Activated naive CD8-positive, alpha-beta T cell treated with anti-CD3 and anti-CD28 coated beads for 36 hours (primary cell): ENCODE data around the gene PLEK2. TPM values are rescaled to one million over a fixed set of nuclear protein-coding genes. Genes with fewer than 3 reads are reported as not detected.
A peak's percentile ranks its signal among the peaks of the same experiment; 100 is the strongest.
"Not testable (repeated sequence)": the region's sequence is repeated elsewhere in the genome, so short reads cannot be mapped to it uniquely, and the experiment has no call there.

Experiments
- DNase-seq: peaks from one replicate; pipeline ENCODE4 v3.0.0; 2021
- H3K27ac Mint-ChIP-seq: one replicate; pipeline ENCODE4 v1.8.0; 2022; ENCODE audit warnings: mild to moderate bottlenecking, moderate library complexity, mixed read lengths
- H3K27me3 Mint-ChIP-seq: one replicate; pipeline ENCODE4 v1.8.0; 2022; ENCODE audit warnings: mild to moderate bottlenecking, mixed read lengths
- H3K36me3 Mint-ChIP-seq: one replicate; pipeline ENCODE4 v1.8.0; 2021; ENCODE audit warnings: mild to moderate bottlenecking, mixed read lengths
- H3K4me1 Mint-ChIP-seq: one replicate; pipeline ENCODE4 v1.8.0; 2021; ENCODE audit warnings: mixed read lengths
- H3K4me3 Mint-ChIP-seq: one replicate; pipeline ENCODE4 v1.8.0; 2022; ENCODE audit warnings: mild to moderate bottlenecking, moderate library complexity, mixed read lengths
- H3K9me3 Mint-ChIP-seq: one replicate; pipeline ENCODE4 v1.8.0; 2022; ENCODE audit warnings: mixed read lengths
- total RNA-seq, 2 experiments: library from RNA; stranded (reverse); gene quantifications; one replicate each; pipeline ENCODE4 v1.2.3, GENCODE V29; 2021

Gene PLEK2
- total RNA-seq, result 1 to 10 TPM; 4.1 to 4.2 TPM

- no peaks in the 10 kb centered on the region for H3K9me3 Mint-ChIP-seq
- H3K36me3 Mint-ChIP-seq, result no peaks in the 10 kb centered on the region
- no peak within 1 kb of the TSS for H3K27ac Mint-ChIP-seq
- peak; percentile 61 for DNase-seq
- H3K4me3 Mint-ChIP-seq, result peak within 1 kb of the TSS; percentile 68
- H3K4me1 Mint-ChIP-seq, result peaks cover 15% of the 10 kb centered on the region
- peaks cover 11% of the 10 kb centered on the region for H3K27me3 Mint-ChIP-seq
Measured at GRCh38 chr14:67411820-67412421, at the start of gene PLEK2. PLEK2 (minus strand) TSS chr14:67412165; CDS start chr14:67412059, 106 bp downstream.

DNA sequence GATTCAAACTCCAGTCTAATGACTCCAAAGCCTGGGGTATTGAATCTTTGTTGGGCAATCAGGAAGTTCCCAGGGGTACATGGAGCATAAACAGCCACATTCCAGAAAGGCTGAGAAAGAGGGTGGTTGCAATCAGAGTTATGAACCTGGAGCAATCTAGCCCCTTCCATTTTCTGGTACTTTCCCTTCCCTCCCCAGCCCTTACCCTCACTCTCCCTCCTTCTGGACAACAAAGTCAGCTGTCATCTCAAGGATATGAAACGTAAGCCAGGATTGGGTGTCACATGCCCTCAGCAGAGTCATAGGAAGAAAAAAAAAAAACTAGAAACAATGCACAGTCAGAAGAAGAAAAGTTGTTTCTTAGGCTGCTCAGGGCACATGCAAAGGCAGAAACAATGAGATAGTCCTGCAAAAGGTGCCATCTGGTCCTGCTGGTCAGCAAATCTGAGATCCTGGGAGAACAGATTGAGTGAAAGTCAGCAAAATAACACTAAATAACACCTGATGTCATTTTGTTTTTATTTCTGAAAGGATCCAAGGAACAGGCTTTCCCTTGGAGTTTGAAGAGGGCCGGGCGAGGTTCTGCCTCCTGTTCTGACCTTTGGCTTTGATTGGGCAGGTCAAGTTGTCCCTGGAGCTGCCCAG is 49.5 kb upstream of the PLEK2 start:
- Mint-ChIP-seq H3K4me3 (no peak overlapping the region), H3K27ac (no peak overlapping the region), H3K4me1 (peaks cover 14% of the 10 kb centered on the region), H3K36me3 (no peaks in the 10 kb centered on the region), H3K9me3 (no peaks in the 10 kb centered on the region), H3K27me3 (no peaks in the 10 kb centered on the region)
- no peak for DNase-seq

DNA sequence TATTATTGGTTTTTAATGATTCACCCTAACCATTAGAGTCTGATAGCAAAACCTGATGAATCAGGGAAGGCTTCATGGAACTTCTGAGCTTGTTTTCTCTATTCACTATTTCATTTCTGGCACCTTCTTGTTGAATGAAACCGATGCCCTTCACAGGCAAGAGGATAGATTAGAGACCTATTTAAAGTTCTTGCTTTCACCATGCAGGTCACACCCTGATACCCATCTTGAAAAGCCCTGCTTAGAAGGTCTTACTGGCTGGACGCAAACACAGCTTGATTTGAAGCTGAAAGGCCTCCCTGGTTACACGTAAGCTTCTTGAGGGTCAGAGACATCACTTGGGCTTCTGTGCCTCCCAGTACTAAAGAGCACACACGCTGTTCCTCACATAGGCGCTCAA is 47.4 kb upstream of the PLEK2 start:
- no peaks in the 10 kb centered on the region for H3K36me3 Mint-ChIP-seq
- H3K9me3 Mint-ChIP-seq, result no peaks in the 10 kb centered on the region
- peaks cover 6% of the 10 kb centered on the region for H3K4me1 Mint-ChIP-seq
- no peaks in the 10 kb centered on the region for H3K27me3 Mint-ChIP-seq
- no peak overlapping the region for H3K4me3 Mint-ChIP-seq
- DNase-seq, result no peak
- no peak overlapping the region for H3K27ac Mint-ChIP-seq

- Mint-ChIP-seq H3K4me1 (no peaks in the 10 kb centered on the region), H3K9me3 (no peaks in the 10 kb centered on the region), H3K36me3 (no peaks in the 10 kb centered on the region), H3K4me3 (no peak overlapping the region), H3K27me3 (no peaks in the 10 kb centered on the region), H3K27ac (no peak overlapping the region)
- no peak for DNase-seq
Measured at GRCh38 chr14:67457782-67458181, 45.8 kb upstream of the PLEK2 start.

DNA sequence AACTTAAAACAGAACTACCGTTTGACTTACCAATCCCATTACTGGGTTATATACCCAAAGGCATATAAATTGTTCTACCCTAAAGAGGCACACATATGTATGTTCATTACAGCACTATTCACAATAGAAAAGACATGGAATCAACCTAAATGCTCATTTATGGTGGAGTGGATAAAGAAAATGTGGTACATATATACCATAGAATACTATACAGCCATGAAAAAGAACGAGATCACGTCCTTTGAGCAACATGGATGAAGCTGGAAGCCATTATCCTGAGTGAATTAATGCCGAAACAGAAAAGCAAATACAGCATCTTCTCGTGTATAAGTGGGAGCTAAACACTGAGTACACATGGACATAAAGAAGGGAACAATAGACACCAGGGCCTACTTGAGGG is 44.8 kb upstream of the PLEK2 start:
- Mint-ChIP-seq H3K4me1 (no peaks in the 10 kb centered on the region), H3K27ac (no peak overlapping the region), H3K27me3 (no peaks in the 10 kb centered on the region), H3K9me3 (no peaks in the 10 kb centered on the region), H3K4me3 (no peak overlapping the region), H3K36me3 (no peaks in the 10 kb centered on the region)
- no peak for DNase-seq

DNA sequence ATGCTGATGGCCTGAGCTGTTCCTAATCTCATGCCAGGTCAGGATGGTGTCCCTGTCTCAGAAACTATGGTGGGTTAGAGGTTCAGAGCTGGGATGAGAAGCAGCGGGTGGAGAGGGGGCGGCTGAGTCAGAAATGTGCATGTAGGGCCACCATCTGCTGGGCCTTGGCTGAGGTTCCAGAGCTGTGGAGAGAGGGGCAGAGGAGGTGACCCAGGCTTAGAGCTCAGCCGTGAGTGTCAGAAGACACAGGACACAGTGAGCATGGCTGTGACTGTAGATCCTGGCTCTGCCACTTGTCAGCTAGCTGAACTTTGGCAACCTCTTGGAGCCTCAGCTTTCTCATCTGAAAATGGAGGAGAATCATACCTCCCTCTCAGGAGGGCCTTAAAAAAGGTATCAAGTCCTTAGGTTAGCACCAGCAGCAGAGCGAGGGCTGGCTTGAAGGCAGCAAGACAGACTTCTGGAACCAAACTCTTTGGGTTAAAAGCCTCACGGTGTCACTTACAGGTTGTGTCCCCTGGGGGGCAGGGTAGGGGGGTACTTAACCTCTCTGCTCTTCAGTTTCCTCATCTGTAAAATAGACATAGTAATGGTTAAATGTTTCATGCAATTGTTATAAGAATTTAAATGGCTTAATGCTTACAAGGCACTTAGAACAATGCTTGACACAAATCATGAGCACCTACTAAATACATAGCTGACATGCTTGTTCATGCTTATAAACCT is 41.8 kb upstream of the PLEK2 start:
- Mint-ChIP-seq H3K27me3 (no peaks in the 10 kb centered on the region), H3K9me3 (no peaks in the 10 kb centered on the region), H3K36me3 (peaks cover 2% of the 10 kb centered on the region), H3K4me3 (no peak overlapping the region), H3K27ac (no peak overlapping the region), H3K4me1 (no peaks in the 10 kb centered on the region)
- no peak for DNase-seq

DNA sequence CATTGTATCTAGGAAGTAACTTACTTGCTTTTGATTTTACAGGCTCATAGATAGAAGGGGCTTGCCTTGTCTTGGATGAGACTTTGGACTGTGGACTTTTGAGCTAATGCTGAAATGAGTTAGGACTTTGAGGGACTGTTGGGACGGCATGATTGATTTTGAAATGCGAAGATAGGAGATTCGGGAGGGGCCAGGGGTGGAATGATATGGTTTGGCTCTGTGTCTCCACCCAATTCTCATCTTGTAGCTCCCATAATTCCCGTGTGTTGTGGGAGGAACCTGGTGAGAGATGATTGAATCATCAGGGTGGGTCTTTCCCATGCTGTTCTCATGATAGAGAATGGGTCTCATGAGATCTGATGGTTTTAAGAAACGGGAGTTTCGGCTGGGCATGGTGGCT is 39.7 kb upstream of the PLEK2 start:
- H3K27ac Mint-ChIP-seq, H3K4me3 Mint-ChIP-seq, H3K4me1 Mint-ChIP-seq, H3K36me3 Mint-ChIP-seq, H3K27me3 Mint-ChIP-seq, H3K9me3 Mint-ChIP-seq, DNase-seq: not testable (repeated sequence)

DNA sequence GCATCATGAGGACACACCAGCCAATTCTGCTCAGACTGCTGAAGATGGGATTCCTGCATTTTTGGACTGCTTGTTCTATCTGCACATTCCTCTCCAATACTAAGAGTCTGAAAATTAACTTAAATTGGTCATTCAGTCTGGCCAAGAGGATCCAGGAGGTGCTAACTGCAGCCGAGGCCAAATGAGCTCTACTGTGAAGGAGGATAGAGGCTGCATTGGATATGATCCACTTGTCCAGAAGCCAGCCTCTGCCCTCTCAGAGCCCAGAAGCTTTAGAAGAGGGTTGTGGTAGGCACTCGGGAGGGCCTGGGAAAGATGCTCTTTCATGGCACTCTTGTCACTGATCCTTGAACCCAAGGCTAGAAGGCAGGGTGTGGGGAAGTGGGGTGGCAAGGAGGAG is 37.1 kb upstream of the PLEK2 start:
- Mint-ChIP-seq H3K27ac (no peak overlapping the region), H3K9me3 (no peaks in the 10 kb centered on the region), H3K27me3 (no peaks in the 10 kb centered on the region), H3K4me3 (no peak overlapping the region), H3K36me3 (peaks cover 2% of the 10 kb centered on the region), H3K4me1 (no peaks in the 10 kb centered on the region)
- no peak for DNase-seq

GRCh38 chr14:67447033-67447381 is 35.0 kb upstream of the PLEK2 start:
- DNase-seq, result no peak
- no peak overlapping the region for H3K27ac Mint-ChIP-seq
- no peaks in the 10 kb centered on the region for H3K9me3 Mint-ChIP-seq
- peaks cover 2% of the 10 kb centered on the region for H3K36me3 Mint-ChIP-seq
- H3K27me3 Mint-ChIP-seq, result peaks cover 3% of the 10 kb centered on the region
- H3K4me1 Mint-ChIP-seq, result no peaks in the 10 kb centered on the region
- no peak overlapping the region for H3K4me3 Mint-ChIP-seq

- Mint-ChIP-seq H3K4me1 (no peaks in the 10 kb centered on the region), H3K4me3 (no peak overlapping the region), H3K27me3 (peaks cover 3% of the 10 kb centered on the region), H3K36me3 (peaks cover 2% of the 10 kb centered on the region), H3K27ac (no peak overlapping the region), H3K9me3 (no peaks in the 10 kb centered on the region)
- DNase-seq, result no peak
Measured at GRCh38 chr14:67446371-67447032, 34.5 kb upstream of the PLEK2 start.

- H3K4me1 Mint-ChIP-seq, result no peaks in the 10 kb centered on the region
- H3K36me3 Mint-ChIP-seq, result no peaks in the 10 kb centered on the region
- no peaks in the 10 kb centered on the region for H3K9me3 Mint-ChIP-seq
- peaks cover 3% of the 10 kb centered on the region for H3K27me3 Mint-ChIP-seq
- no peak overlapping the region for H3K27ac Mint-ChIP-seq
- no peak overlapping the region for H3K4me3 Mint-ChIP-seq
- DNase-seq, result no peak
Measured at GRCh38 chr14:67444395-67444794, 32.4 kb upstream of the PLEK2 start.

DNA sequence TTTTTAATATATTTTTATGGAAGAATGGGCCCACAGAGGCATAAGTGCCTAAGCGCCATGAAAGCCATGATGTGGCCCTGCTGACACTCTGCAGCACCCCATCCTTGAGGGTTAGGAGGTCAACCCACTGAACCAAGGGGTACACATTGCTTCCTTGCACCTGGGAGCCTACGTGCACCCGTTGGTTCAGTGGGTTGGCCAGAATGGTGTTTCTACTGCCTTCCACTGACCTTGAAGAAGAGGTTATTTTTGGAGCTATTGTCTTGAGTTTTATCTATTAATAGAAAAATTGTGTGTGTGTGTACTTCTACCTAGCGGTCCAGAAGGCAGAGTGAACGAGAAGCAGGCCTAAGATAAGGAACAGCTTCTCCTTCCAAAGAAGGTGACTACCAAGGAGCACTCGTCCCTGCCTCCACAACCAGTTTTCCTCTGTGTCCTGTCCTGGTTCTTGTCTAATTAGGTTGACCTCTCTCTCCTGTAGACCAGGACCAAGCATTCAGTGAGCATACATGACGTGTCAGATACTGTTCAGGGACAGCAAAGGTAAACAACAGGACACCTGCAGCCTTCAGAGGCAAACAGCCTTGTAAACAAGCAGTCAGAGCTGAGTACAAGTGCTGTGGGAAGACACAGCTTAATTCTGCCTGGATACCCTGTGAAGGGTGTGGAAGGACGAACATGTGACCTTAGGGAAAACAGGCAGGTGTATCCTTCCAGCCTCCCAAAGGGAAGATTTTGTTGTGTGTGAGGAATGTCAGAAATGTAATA is 30.4 kb upstream of the PLEK2 start:
- no peak overlapping the region for H3K4me3 Mint-ChIP-seq
- H3K36me3 Mint-ChIP-seq, result no peaks in the 10 kb centered on the region
- H3K27me3 Mint-ChIP-seq, result peaks cover 4% of the 10 kb centered on the region
- H3K4me1 Mint-ChIP-seq, result no peaks in the 10 kb centered on the region
- H3K9me3 Mint-ChIP-seq, result no peaks in the 10 kb centered on the region
- no peak overlapping the region for H3K27ac Mint-ChIP-seq
- no peak for DNase-seq

GRCh38 chr14:67441672-67442071 is 29.7 kb upstream of the PLEK2 start:
- Mint-ChIP-seq H3K4me1 (no peaks in the 10 kb centered on the region), H3K36me3 (no peaks in the 10 kb centered on the region), H3K4me3 (no peak overlapping the region), H3K9me3 (no peaks in the 10 kb centered on the region), H3K27me3 (peaks cover 7% of the 10 kb centered on the region), H3K27ac (no peak overlapping the region)
- no peak for DNase-seq

DNA sequence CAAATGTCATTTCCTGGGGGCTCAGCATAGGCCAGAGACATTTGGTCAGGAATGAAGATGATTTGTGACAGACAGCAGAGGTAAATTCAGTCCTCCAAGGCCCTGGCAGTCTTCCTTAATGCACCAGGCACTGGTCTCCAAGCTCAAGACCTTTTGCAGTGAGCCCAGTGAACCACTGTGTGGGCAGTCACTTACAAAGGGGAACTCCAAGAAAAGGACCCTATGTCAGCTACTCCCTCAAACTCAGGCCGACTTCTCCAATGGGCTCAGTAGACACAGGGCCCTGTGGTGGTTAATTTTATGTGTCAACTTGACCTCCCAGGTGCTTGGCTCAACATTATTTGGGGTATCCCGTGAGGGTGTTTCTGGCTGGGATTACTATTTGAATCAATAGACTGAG is 29.3 kb upstream of the PLEK2 start:
- H3K27me3 Mint-ChIP-seq, result peaks cover 7% of the 10 kb centered on the region
- H3K4me1 Mint-ChIP-seq, result no peaks in the 10 kb centered on the region
- no peaks in the 10 kb centered on the region for H3K9me3 Mint-ChIP-seq
- no peak overlapping the region for H3K27ac Mint-ChIP-seq
- no peak overlapping the region for H3K4me3 Mint-ChIP-seq
- H3K36me3 Mint-ChIP-seq, result no peaks in the 10 kb centered on the region
- no peak for DNase-seq

- peaks cover 7% of the 10 kb centered on the region for H3K27me3 Mint-ChIP-seq
- H3K4me1 Mint-ChIP-seq, result no peaks in the 10 kb centered on the region
- no peaks in the 10 kb centered on the region for H3K36me3 Mint-ChIP-seq
- no peak for DNase-seq
- H3K9me3 Mint-ChIP-seq, result no peaks in the 10 kb centered on the region
- H3K27ac Mint-ChIP-seq, result no peak overlapping the region
- no peak overlapping the region for H3K4me3 Mint-ChIP-seq
Measured at GRCh38 chr14:67440513-67440912, 28.5 kb upstream of the PLEK2 start.
